HepG2 (cell line): ENCODE data around the gene ALS2. TPM values are rescaled to one million over a fixed set of nuclear protein-coding genes. Genes with fewer than 3 reads are reported as not detected.

Experiments
- ARID3A ChIP-seq: IDR thresholded peaks from 2 replicates; pipeline ENCODE4 v1.6.1; 2012; ENCODE audit warnings: low read depth, low read length, improper control_type of control experiment
- CCAR2 ChIP-seq: fragments of 200-400 bp; formaldehyde crosslinking; optimal IDR thresholded peaks from 2 replicates; pipeline ENCODE3; 2018; ENCODE audit warnings: low read depth, mild to moderate bottlenecking, low read length, moderate library complexity
- DR1 ChIP-seq: sonication (generic); formaldehyde crosslinking; IDR thresholded peaks from 2 replicates; pipeline ENCODE4 v1.8.0; 2021; ENCODE audit warnings: mild to moderate bottlenecking, missing genetic modification reagents, inconsistent platforms
- EZH2 ChIP-seq: conservative IDR thresholded peaks from 2 replicates; pipeline ENCODE4 v1.6.1; 2012; ENCODE audit warnings: mild to moderate bottlenecking, low read depth, low read length, moderate library complexity
- FOXA3 ChIP-seq: IDR thresholded peaks from 2 replicates; pipeline ENCODE4 v1.6.1; 2016; ENCODE audit warnings: missing genetic modification reagents, missing compliant biosample characterization
- GPN1 ChIP-seq: sonication (generic); formaldehyde crosslinking; IDR thresholded peaks from 2 replicates; pipeline ENCODE4 v1.5.1; 2020; ENCODE audit warnings: missing genetic modification reagents, borderline replicate concordance
- NR2F6 ChIP-seq, 2 experiments: IDR thresholded peaks; 2 replicates each; pipeline ENCODE4 v1.6.1; 2016; ENCODE audit warnings: antibody characterized with exemption in 1 of 2, mild to moderate bottlenecking in 1 of 2
- POGK ChIP-seq: sonication (generic); formaldehyde crosslinking; conservative IDR thresholded peaks from 2 replicates; pipeline ENCODE4 v1.8.0; 2022; ENCODE audit warnings: mild to moderate bottlenecking, moderate library complexity, missing genetic modification reagents
- PREB ChIP-seq: sonication (generic); formaldehyde crosslinking; IDR thresholded peaks from 2 replicates; pipeline ENCODE4 v1.4.0; 2020; ENCODE audit warnings: missing genetic modification reagents
- RELA ChIP-seq: sonication (generic); formaldehyde crosslinking; IDR thresholded peaks from 2 replicates; pipeline ENCODE4 v1.4.0; 2020; ENCODE audit warnings: missing genetic modification reagents
- REPIN1 ChIP-seq: sonication (generic); formaldehyde crosslinking; IDR thresholded peaks from 2 replicates; pipeline ENCODE4 v1.8.0; 2022; ENCODE audit warnings: missing genetic modification reagents, low read depth, mild to moderate bottlenecking, borderline replicate concordance
- TRAFD1 ChIP-seq: sonication (generic); formaldehyde crosslinking; IDR thresholded peaks from 2 replicates; pipeline ENCODE4 v1.5.1; 2020; ENCODE audit warnings: missing genetic modification reagents, mild to moderate bottlenecking, borderline replicate concordance
- ZNF574 ChIP-seq: sonication (generic); formaldehyde crosslinking; IDR thresholded peaks from 2 replicates; pipeline ENCODE4 v1.4.0; 2020; ENCODE audit warnings: missing genetic modification reagents
- ZNF747 ChIP-seq: sonication (generic); formaldehyde crosslinking; IDR thresholded peaks from 2 replicates; pipeline ENCODE4 v1.8.1; 2023; ENCODE audit warnings: missing genetic modification reagents, mild to moderate bottlenecking, borderline replicate concordance
- polyA plus RNA-seq, 8 experiments: library from polyadenylated mRNA; depleted of rRNA in 3 of 8; stranded (reverse) in 7 of 8; unstranded in 1 of 8; fragments of >200 nt; fragmentation: Illumina TruSeq in 4 of 8; extraction: Trizol in 4 of 8; gene quantifications; 2 replicates each; pipeline versions ENCODE4 v1.2.1 to v1.2.3, GENCODE V29; 2011 to 2016; ENCODE audit warnings: low read depth in 4 of 8, missing spikeins in 1 of 8, mixed read lengths in 1 of 8; ENCODE audit not compliant: insufficient read depth in 1 of 8
- total RNA-seq, 5 experiments: library from RNA; depleted of rRNA; stranded (reverse); fragments of >200 nt; fragmentation: Illumina TruSeq; extraction: Trizol; gene quantifications; 2 replicates each; pipeline ENCODE4 v1.2.3, GENCODE V29; 2016; ENCODE audit warnings: low read depth in 1 of 5

Gene ALS2
- total and polyA plus RNA-seq, 2 of the 13 experiments (the other 11 are each of a cell fraction or from before 2014, with no cell fraction given), result 12.7 to 19.3 TPM

- TF ChIP-seq NR2F6 (IDR thresholded peaks at IDR 0.05), result no peak
- TF ChIP-seq NR2F6 (CRISPR knock-in tag; IDR thresholded peaks at IDR 0.05), result no peak
- no peak for TF ChIP-seq RELA
- TF ChIP-seq ZNF574 (CRISPR knock-in tag), result no peak
- no peak for TF ChIP-seq EZH2
- TF ChIP-seq GPN1, result no peak
- TF ChIP-seq PREB (CRISPR knock-in tag), result no peak
- no peak for TF ChIP-seq ARID3A
- no peak for TF ChIP-seq DR1 (CRISPR knock-in tag)
- TF ChIP-seq CCAR2, result no peak
- no peak for TF ChIP-seq REPIN1 (CRISPR knock-in tag)
- no peak for TF ChIP-seq ZNF747
- no peak for TF ChIP-seq POGK
- TF ChIP-seq FOXA3 (CRISPR knock-in tag), result no peak
- no peak for TF ChIP-seq TRAFD1 (CRISPR knock-in tag)
These were observed 50.0 kb downstream of the ALS2 start (continued) for GRCh38 chr2:201730651-201731285.
